ENCODE results near the gene CTNNA3.
"Not testable (repeated sequence)": the region's sequence is repeated elsewhere in the genome, so short reads cannot be mapped to it uniquely, and the experiment has no call there.

Gene CTNNA3

GRCh38 chr10:67230680-67231500 lies 465.1 kb downstream of the CTNNA3 start:
- not testable (repeated sequence) for DNase-seq

GRCh38 chr10:67225226-67225625 lies 470.8 kb downstream of the CTNNA3 start:
- DNase-seq: no peak

GRCh38 chr10:67224553-67224952 lies 471.4 kb downstream of the CTNNA3 start:
- DNase-seq: no peak

- no peak for DNase-seq
Observed at GRCh38 chr10:67222934-67223333, 473.1 kb downstream of the CTNNA3 start.

- no peak for DNase-seq
Observed at GRCh38 chr10:67221939-67222494, 474.0 kb downstream of the CTNNA3 start.

- DNase-seq: no peak
Observed at GRCh38 chr10:67211680-67212079, 484.3 kb downstream of the CTNNA3 start.

GRCh38 chr10:67207923-67208322 lies 488.1 kb downstream of the CTNNA3 start:
- DNase-seq: not testable (repeated sequence)

GRCh38 chr10:67200913-67201564 lies 495.0 kb downstream of the CTNNA3 start:
- no peak for DNase-seq

GRCh38 chr10:67175354-67175753 lies 520.6 kb downstream of the CTNNA3 start:
- DNase-seq: no peak

GRCh38 chr10:67173787-67174186 lies 522.2 kb downstream of the CTNNA3 start:
- no peak for DNase-seq

GRCh38 chr10:67171970-67172369 lies 524.0 kb downstream of the CTNNA3 start:
- DNase-seq: no peak

- no peak for DNase-seq
Observed at GRCh38 chr10:67156239-67156638, 539.8 kb downstream of the CTNNA3 start.

- no peak for DNase-seq
Observed at GRCh38 chr10:67151471-67151870, 544.5 kb downstream of the CTNNA3 start.

- no peak for DNase-seq
Observed at GRCh38 chr10:67144530-67144929, 551.5 kb downstream of the CTNNA3 start.

GRCh38 chr10:67141300-67141699 lies 554.7 kb downstream of the CTNNA3 start:
- DNase-seq: no peak

GRCh38 chr10:67140641-67141040 lies 555.4 kb downstream of the CTNNA3 start:
- DNase-seq: no peak

GRCh38 chr10:67127441-67127840 lies 568.6 kb downstream of the CTNNA3 start:
- DNase-seq: no peak

- DNase-seq: no peak
Observed at GRCh38 chr10:67119651-67120050, 576.3 kb downstream of the CTNNA3 start.

- no peak for DNase-seq
Observed at GRCh38 chr10:67115972-67116371, 580.0 kb downstream of the CTNNA3 start.

GRCh38 chr10:67114945-67115344 lies 581.0 kb downstream of the CTNNA3 start:
- no peak for DNase-seq

GRCh38 chr10:67112765-67113164 lies 583.2 kb downstream of the CTNNA3 start:
- DNase-seq: no peak

- DNase-seq: no peak
Observed at GRCh38 chr10:67110286-67110685, 585.7 kb downstream of the CTNNA3 start.

- DNase-seq: no peak
Observed at GRCh38 chr10:67107670-67108069, 588.3 kb downstream of the CTNNA3 start.

- DNase-seq: no peak
Observed at GRCh38 chr10:67100951-67101350, 595.0 kb downstream of the CTNNA3 start.
